Neural progenitor cell (in vitro differentiated cells): Measurements from ENCODE around the gene DDX23. TPM values are rescaled to one million over a fixed set of nuclear protein-coding genes. Genes with fewer than 3 reads are reported as not detected.
"Not testable (repeated sequence)": the region's sequence is repeated elsewhere in the genome, so short reads cannot be mapped to it uniquely, and the experiment has no call there.

Experiments used
- DNase-seq: peaks from one replicate; pipeline ENCODE4 v3.0.0-alpha.2; 2016; ENCODE audit warnings: low spot score
- H2AFZ ChIP-seq: fragments of 200-600 bp; sonication (generic); replicated peaks from 2 replicates; pipeline ENCODE4 v1.6.1; 2016; ENCODE audit warnings: antibody characterized with exemption
- H3F3A ChIP-seq: fragments of 200-600 bp; sonication (generic); 2 replicates; pipeline ENCODE4 v1.6.1; 2016; ENCODE audit warnings: antibody characterized with exemption, low read depth
- H3K27ac ChIP-seq: fragments of 200-600 bp; sonication (generic); 2 replicates; pipeline ENCODE4 v1.5.1; 2016; ENCODE audit warnings: mild to moderate bottlenecking
- H3K27me3 ChIP-seq: fragments of 200-600 bp; sonication (generic); 2 replicates; pipeline ENCODE4 v1.6.1; 2016; ENCODE audit warnings: mild to moderate bottlenecking, moderate library complexity
- H3K36me3 ChIP-seq: fragments of 200-600 bp; sonication (generic); 2 replicates; pipeline ENCODE4 v1.5.1; 2016
- H3K4me1 ChIP-seq: fragments of 200-600 bp; sonication (generic); 2 replicates; pipeline ENCODE4 v1.6.1; 2016; ENCODE audit warnings: mixed run types
- H3K4me2 ChIP-seq: fragments of 200-600 bp; sonication (generic); 2 replicates; pipeline ENCODE4 v1.6.1; 2016
- H3K4me3 ChIP-seq: fragments of 200-600 bp; sonication (generic); 2 replicates; pipeline ENCODE4 v1.5.1; 2016
- H3K79me2 ChIP-seq: fragments of 200-600 bp; sonication (generic); 2 replicates; pipeline ENCODE4 v1.6.1; 2016; ENCODE audit warnings: low read depth
- H3K9ac ChIP-seq: fragments of 200-600 bp; sonication (generic); 2 replicates; pipeline ENCODE4 v1.6.1; 2016
- H3K9me3 ChIP-seq: fragments of 200-600 bp; sonication (generic); 2 replicates; pipeline ENCODE4 v1.5.1; 2016; ENCODE audit warnings: low read depth
- H4K20me1 ChIP-seq: fragments of 200-600 bp; sonication (generic); 2 replicates; pipeline ENCODE4 v1.6.1; 2016; ENCODE audit warnings: low read depth
- H3K27ac Mint-ChIP-seq: 3 replicates; pipeline ENCODE4 v1.8.0; 2021; ENCODE audit warnings: mixed read lengths
- H3K27me3 Mint-ChIP-seq: 2 replicates; pipeline ENCODE4 v1.8.0; 2022; ENCODE audit warnings: low read depth, mild to moderate bottlenecking, inconsistent platforms, moderate library complexity, mixed read lengths; ENCODE audit not compliant: insufficient read depth
- H3K36me3 Mint-ChIP-seq: 3 replicates; pipeline ENCODE4 v1.8.0; 2021; ENCODE audit warnings: mixed read lengths
- H3K4me1 Mint-ChIP-seq: 3 replicates; pipeline ENCODE4 v1.8.0; 2021; ENCODE audit warnings: mixed read lengths
- H3K4me3 Mint-ChIP-seq: 3 replicates; pipeline ENCODE4 v1.8.0; 2021; ENCODE audit warnings: mild to moderate bottlenecking, moderate library complexity, mixed read lengths
- H3K9me3 Mint-ChIP-seq: 3 replicates; pipeline ENCODE4 v1.8.0; 2020; ENCODE audit warnings: mixed read lengths
- CTCF ChIP-seq: fragments of 200-600 bp; sonication (generic); IDR thresholded peaks from 2 replicates; pipeline ENCODE4 v1.5.1; 2017; ENCODE audit warnings: antibody characterized with exemption, mild to moderate bottlenecking
- EZH2 ChIP-seq: fragments of 200-600 bp; sonication (generic); IDR thresholded peaks from 2 replicates; pipeline ENCODE4 v1.6.1; 2017; ENCODE audit warnings: antibody characterized with exemption, mild to moderate bottlenecking, moderate library complexity
- EZH2phosphoT487 ChIP-seq: fragments of 200-600 bp; sonication (generic); IDR thresholded peaks from 2 replicates; pipeline ENCODE4 v1.6.1; 2017; ENCODE audit warnings: antibody characterized with exemption
- total RNA-seq: library from RNA; depleted of rRNA; stranded (reverse); fragments of >200 nt; gene quantifications from 2 replicates; pipeline ENCODE4 v1.2.3, GENCODE V29; 2015; ENCODE audit warnings: low replicate concordance

Gene DDX23
- total RNA-seq, 1 donor from 2014 or later, result 109 TPM

DNA sequence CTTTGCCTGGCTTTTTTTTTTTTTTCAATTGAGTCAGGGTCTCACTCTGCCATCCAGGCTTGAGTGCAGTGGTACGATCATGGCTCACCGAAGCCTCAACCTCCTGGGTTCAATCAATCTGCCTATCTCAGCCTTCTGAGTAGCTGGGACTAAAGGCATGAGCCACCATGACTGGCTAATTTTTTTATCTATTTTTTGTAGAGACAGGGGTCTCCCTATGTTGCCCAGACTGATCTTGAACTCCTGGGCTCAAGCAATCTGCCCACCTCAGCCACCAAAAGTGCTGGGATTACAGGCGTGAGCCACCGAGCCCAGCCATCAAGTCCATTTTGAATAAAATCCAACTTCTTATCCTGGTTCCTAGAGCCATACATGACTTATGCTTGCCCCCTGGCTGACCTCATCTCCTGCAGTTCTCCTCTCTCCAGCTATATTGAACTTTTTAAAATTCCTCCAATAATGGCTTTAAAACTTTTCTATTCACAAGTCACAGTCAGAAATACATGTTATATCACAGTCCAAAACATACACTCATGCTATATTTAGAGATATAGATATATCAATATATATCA, 24.1 kb upstream of the DDX23 start:
- H3K27ac Mint-ChIP-seq, result no peak overlapping the region

DNA sequence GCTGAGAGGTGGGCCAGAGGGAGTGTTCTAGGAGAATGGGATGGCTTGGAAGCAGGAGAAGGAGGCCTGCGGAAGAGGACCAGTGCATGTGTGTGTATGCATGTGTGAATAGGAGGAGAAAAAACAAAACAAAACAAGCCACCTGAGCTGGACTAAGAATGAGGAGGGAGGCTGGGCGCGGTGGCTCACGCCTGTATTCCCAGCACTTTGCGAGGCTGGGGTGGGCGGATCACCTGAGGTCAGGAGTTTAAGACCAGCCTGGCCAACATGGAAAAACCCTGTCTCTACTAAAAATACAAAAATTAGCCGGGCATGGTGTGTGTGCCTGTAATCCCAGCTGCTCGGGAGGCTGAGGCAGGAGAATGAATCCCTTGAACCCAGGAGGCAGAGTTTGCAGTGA, 21.6 kb upstream of the DDX23 start:
- not testable (repeated sequence) for H3K4me3 Mint-ChIP-seq, H3K27ac ChIP-seq, H3K4me3 ChIP-seq, H3K9me3 Mint-ChIP-seq, H3K36me3 Mint-ChIP-seq, H4K20me1 ChIP-seq, H3K9me3 ChIP-seq, H3K79me2 ChIP-seq, H3K36me3 ChIP-seq, H3F3A ChIP-seq, H2AFZ ChIP-seq, H3K27me3 ChIP-seq, H3K9ac ChIP-seq, H3K4me1 ChIP-seq, DNase-seq, H3K4me2 ChIP-seq
- Mint-ChIP-seq H3K27me3 (peaks cover 16% of the 10 kb centered on the region), H3K27ac (peak overlapping the region; percentile 7), H3K4me1 (peaks cover 18% of the 10 kb centered on the region)

More for the DNA sequence above, 24.1 kb upstream of the DDX23 start:
- Histone ChIP-seq H3K79me2 (no peaks in the 10 kb centered on the region), H3K9ac (no peak overlapping the region), H3K27me3 (no peaks in the 10 kb centered on the region), H3K9me3 (no peaks in the 10 kb centered on the region), H3F3A (peaks cover 3% of the 10 kb centered on the region), H3K4me1 (peaks cover 10% of the 10 kb centered on the region), H3K4me3 (no peak overlapping the region), H3K4me2 (no peak overlapping the region), H3K27ac (no peak overlapping the region), H4K20me1 (no peaks in the 10 kb centered on the region), H3K36me3 (no peaks in the 10 kb centered on the region), H2AFZ (no peak overlapping the region)
- H3K4me3 Mint-ChIP-seq, result no peak overlapping the region
- no peak for DNase-seq
- H3K4me1 Mint-ChIP-seq, result peaks cover 28% of the 10 kb centered on the region
- H3K9me3 Mint-ChIP-seq, result no peaks in the 10 kb centered on the region
- peaks cover 16% of the 10 kb centered on the region for H3K27me3 Mint-ChIP-seq
- TF ChIP-seq CTCF (no peak), EZH2 (no peak), EZH2phosphoT487 (no peak)
- no peaks in the 10 kb centered on the region for H3K36me3 Mint-ChIP-seq

- no peaks in the 10 kb centered on the region for H3K9me3 ChIP-seq
- H3F3A ChIP-seq, result no peaks in the 10 kb centered on the region
- DNase-seq, result no peak
- Mint-ChIP-seq H3K27me3 (peaks cover 12% of the 10 kb centered on the region), H3K9me3 (no peaks in the 10 kb centered on the region), H3K4me3 (no peak overlapping the region), H3K27ac (no peak overlapping the region), H3K4me1 (peaks cover 18% of the 10 kb centered on the region), H3K36me3 (no peaks in the 10 kb centered on the region)
- no peak overlapping the region for H3K4me3 ChIP-seq
- H3K79me2 ChIP-seq, result no peaks in the 10 kb centered on the region
- TF ChIP-seq EZH2 (no peak), CTCF (no peak), EZH2phosphoT487 (no peak)
- H3K27ac ChIP-seq, result no peak overlapping the region
- no peak overlapping the region for H3K9ac ChIP-seq
- H4K20me1 ChIP-seq, result no peaks in the 10 kb centered on the region
- no peak overlapping the region for H3K4me2 ChIP-seq
- H3K4me1 ChIP-seq, result no peaks in the 10 kb centered on the region
- no peaks in the 10 kb centered on the region for H3K36me3 ChIP-seq
- no peaks in the 10 kb centered on the region for H3K27me3 ChIP-seq
- H2AFZ ChIP-seq, result no peak overlapping the region
These were observed 21.1 kb upstream of the DDX23 start for GRCh38 chr12:48873096-48873495.

DNA sequence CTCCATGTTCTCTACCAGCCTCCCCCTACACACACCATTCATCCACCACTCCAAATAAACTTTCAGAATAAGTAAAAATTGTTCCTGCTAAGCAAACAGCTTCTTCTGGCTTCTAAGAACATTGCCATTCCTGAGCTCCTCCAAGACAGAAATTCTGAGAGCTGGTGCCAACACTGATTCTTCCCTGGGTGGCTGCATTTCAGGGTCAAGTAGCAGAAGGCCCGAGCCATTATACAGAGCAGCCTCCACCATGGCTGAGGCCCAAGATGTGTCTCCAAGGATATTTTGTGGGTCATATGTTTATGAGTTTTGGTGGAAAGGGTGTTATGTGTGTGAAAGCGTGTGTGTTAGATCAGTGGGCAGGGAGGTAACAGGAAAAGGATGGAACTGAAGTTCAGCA, 17.2 kb upstream of the DDX23 start:
- H3K4me3 Mint-ChIP-seq, result peak overlapping the region; percentile 18
- Histone ChIP-seq H3K4me3 (no peak overlapping the region), H3K4me2 (no peak overlapping the region), H3K9ac (no peak overlapping the region), H3K36me3 (no peaks in the 10 kb centered on the region), H3K9me3 (no peaks in the 10 kb centered on the region), H2AFZ (no peak overlapping the region), H3K27me3 (no peaks in the 10 kb centered on the region), H3K79me2 (peaks cover 13% of the 10 kb centered on the region), H4K20me1 (peaks cover 12% of the 10 kb centered on the region), H3K4me1 (peaks cover 12% of the 10 kb centered on the region), H3F3A (no peaks in the 10 kb centered on the region), H3K27ac (no peak overlapping the region)
- H3K36me3 Mint-ChIP-seq, result no peaks in the 10 kb centered on the region
- H3K27ac Mint-ChIP-seq, result peak overlapping the region; percentile 30
- peaks cover 31% of the 10 kb centered on the region for H3K4me1 Mint-ChIP-seq
- DNase-seq, result no peak
- TF ChIP-seq CTCF, result no peak
- TF ChIP-seq EZH2, result no peak
- no peak for TF ChIP-seq EZH2phosphoT487
- peaks cover 2% of the 10 kb centered on the region for H3K9me3 Mint-ChIP-seq
- H3K27me3 Mint-ChIP-seq, result peaks cover 9% of the 10 kb centered on the region
